ENCODE measurements around the gene PITPNM3.

- TF ChIP-seq CTCF (IDR thresholded peaks at IDR 0.05) (no peak), POLR2A (IDR thresholded peaks at IDR 0.05) (no peak)
Observed at GRCh38 chr17:6545291-6545690, 11.1 kb downstream of the PITPNM3 start.

Data from adrenal gland (tissue), 5 donors.